Activated CD8-positive, alpha-beta memory T cell treated with anti-CD3 and anti-CD28 coated beads, Interleukin-2, amount 50 U/mL, for 1 hour (primary cell): Measurements from ENCODE around the gene POM121C.
"Not testable (repeated sequence)": the region's sequence is repeated elsewhere in the genome, so short reads cannot be mapped to it uniquely, and the experiment has no call there.

Source experiments
- DNase-seq: peaks from one replicate; pipeline ENCODE4 v3.0.0-alpha.2; 2020; ENCODE audit errors: extremely low read depth

POM121C gene

DNA sequence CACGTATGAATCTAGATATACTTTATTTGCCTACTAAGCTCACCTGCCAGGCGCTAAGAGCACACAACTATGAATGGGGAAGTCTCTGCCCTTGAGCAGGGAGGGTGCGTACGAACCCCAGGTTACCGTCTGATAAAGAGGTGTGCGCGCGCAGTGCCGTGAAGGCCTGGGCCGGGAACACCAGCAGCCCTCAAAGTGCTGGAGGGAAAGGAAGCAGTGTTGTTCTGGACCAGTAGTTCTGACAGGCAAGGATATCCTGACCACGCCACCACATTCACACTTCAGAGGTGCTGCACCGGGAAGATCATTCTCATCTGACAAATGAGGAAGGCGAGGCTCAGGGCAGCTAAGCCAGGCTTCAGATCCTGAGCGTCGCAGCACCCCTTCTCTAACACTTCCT is 62.6 kb downstream of the POM121C start:
- DNase-seq: not testable (repeated sequence)

DNA sequence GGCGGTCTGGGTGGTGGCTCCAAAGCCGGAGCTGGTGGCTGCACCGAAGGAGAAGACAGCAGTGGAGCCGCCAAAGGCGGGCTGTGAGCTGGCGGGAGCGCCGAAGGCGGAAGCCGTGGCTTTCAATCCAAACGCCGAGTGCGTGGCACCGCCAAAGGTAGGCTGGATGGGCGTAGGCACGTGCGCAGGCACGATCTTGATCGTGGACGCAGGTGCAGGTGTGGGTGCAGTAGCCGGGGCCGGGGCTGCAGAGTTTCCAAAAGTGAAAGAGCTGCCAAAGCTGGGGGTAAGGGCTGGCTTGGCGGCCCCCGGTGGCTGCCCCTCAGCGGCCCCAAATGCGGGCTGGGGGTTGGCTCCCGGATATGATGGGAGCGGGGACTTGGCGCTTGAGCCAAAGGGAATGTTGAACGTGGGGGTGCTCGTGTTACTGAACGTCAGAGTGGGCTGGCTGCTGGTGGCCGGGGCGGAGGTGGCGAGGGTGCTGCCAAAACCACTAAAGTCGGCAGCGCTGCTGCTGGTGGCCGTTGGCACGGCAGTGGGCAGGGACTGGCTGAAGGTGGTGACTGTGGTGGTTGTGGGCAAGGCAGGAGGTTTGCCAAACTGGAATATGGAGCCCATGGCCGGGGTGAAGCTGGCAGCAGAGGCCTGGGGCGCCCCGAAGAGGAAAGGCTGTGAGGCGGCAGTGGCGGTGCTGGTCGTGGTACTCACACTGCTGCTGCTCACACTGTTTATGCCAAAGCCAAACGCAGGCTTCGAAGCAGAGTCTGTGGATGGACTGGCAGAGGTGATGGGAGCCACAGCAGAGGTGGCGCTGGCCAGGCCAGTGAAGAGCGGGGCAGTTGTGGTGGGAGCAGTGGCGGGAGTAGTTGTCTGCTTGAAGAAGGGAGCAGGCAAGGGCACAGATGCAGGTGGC is 64.0 kb downstream of the POM121C start:
- not testable (repeated sequence) for DNase-seq

DNA sequence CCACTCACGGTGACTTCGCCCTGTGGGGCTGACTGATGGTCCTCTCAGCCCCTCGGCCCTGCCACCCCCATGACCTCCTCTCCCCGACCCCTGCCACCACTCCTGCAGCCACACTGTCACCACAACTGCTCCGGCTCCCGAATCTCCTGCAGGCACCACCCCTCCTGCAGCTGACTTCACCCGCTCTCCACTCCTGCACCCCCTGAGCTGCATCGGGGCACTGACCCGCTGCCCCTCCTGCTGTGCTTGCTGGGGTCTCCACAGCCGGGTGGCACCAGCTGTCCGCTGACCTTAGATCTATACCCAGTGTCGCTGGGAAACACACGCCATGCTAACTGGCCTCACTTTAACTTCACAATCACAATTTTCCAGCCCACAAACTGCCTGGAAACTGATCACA is 65.9 kb downstream of the POM121C start:
- not testable (repeated sequence) for DNase-seq

DNA sequence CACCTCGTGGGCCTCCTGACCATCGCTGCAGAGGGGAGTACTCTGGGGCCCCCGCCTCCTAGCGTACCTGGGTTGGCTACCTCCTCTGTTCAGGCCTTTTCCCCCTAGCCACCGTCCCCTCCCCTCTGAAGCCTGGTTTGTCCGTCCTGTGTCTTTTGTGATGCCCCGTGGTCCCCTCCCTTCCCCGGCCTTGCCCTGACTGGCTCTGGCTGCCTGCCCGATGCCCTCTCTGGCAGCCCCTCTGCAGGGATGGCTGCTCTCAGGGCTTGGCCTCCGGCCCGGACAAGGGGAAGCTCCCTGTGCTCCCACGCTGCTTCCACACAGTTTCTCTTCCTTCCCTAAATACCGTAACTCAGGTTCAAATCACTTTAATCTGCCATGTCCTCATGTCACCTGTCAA is 66.4 kb downstream of the POM121C start:
- not testable (repeated sequence) for DNase-seq

DNA sequence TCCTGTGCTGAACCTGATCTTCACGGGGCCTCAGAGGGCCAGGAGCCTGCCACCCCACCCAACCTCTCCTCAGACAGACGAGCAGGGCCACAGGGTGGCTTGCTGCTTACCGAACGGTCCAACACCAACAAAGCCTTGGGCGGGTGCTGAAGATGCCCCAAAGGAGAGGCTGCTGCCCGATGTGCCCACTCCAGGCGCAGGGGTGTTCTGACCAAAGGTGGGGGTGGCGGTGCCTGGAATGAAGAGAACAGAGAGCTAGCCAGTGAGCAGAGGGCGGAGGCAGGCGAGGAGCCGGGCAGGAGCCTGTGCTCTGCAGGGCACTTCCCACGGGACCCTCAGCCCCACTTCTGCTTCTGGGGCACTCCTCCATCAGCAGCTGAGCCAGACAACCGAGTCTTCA is 66.9 kb downstream of the POM121C start:
- DNase-seq: not testable (repeated sequence)

DNA sequence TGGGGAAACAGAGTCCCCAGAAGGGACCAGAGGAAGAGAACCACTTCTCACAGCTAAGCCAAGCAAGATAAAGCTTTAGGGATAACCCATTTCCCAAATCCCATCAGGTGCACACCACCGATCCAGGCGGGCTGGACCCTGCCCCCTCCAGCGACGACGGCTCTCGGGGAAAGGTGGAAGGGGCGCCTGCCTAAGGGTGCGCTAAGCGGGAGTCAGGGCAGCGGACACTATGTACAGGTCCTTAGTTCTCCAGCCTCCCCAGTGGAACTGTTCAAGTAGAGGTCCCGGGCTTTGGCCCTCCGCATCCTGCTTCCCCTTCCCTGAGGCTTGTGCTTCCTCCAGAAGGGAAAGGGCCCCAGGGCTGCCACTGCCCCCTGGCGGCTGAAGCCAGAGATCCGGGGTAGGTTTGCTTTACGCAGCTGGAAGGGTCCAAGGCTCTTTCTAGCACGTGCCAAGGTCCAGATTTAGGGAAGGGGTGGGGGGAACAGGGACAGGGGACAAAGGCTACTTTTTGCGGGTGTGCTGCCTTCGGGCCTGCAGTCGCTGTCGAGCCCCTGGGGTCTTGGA is 67.7 kb downstream of the POM121C start:
- not testable (repeated sequence) for DNase-seq

DNA sequence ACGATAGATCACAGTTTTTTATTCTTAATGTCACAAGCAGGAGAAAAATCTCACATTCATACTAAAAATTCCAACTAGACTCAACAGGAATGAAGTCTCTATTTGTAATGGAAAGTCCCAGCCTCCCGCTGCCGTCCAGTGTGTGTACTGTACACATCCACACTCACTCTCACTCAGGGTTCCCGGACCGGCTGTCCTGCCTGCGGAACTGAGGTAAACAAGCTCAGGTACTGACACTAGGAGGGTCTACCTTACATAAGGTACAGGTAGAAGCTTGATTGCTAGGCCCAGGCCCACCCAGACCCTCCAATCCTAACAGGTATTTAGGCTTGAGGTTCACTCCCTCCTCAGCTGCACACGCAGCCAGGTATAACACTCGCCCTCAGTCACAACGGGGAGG is 69.3 kb downstream of the POM121C start:
- DNase-seq: not testable (repeated sequence)

DNA sequence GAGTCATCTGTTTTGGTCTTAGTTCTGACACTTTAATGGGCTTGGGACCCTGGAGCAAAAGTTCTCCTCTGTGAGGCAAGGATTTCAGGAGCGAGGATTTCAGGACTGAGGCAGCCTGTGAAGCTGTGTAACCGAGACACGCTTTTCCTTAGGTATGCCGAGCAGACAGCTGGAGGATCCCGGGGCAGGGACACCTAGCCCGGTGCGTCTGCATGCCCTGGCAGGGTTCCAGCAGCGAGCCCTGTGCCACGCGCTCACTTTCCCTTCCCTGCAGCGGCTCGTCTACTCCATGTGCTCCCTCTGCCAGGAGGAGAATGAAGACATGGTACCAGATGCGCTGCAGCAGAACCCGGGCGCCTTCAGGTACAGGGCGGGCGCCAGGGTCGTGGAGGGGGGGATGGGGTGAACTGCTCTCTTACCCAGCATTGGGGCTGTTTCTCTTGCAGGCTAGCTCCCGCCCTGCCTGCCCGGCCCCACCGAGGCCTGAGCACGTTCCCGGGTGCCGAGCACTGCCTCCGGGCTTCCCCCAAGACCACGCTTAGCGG is 70.2 kb downstream of the POM121C start:
- not testable (repeated sequence) for DNase-seq

DNA sequence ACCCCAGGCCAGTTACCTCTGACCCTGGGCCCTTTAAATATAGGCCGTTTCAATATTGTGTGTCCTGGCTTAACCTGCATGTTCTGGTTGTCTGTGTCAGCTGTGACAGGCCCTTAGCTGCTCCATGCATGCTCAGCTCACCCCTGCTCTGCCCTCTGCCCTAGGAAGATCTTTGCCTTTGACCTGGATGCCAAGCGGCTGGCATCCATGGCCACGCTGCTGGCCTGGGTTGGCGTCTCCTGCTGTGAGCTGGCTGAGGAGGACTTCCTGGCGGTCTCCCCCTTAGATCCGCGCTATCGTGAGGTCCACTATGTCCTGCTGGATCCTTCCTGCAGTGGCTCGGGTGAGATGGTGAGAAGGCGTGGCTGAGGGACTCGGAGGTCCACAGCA is 70.7 kb downstream of the POM121C start:
- DNase-seq: not testable (repeated sequence)

DNA sequence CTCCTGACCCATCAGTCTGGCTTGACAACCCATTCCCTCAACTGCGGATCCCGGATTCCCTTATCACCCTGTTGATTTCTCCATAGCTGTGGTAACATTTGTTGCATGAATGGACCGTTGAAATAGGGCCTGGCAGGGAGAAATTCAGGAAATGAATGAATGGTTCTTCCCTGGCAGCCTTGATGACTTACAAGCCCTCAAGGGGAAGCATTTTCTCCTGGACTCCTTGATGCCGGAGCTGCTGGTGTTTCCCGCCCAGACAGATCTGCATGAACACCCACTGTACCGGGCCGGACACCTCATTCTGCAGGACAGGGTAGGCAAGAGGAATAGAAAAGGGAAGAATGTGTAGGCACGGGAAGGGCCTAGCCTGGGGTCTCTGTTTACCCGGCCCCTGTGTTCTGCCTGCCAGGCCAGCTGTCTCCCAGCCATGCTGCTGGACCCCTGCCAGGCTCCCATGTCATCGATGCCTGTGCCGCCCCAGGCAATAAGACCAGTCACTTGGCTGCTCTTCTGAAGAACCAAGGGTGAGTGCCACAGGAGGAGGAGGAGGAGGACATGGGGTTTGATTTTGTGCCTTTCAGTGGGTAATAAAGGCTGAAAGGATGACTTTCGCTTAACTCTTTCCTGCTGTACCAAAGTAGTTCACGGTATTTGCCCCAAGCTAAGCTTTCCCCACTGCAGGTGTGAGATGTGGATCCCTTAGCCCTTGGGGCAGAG is 71.2 kb downstream of the POM121C start:
- DNase-seq: not testable (repeated sequence)

DNA sequence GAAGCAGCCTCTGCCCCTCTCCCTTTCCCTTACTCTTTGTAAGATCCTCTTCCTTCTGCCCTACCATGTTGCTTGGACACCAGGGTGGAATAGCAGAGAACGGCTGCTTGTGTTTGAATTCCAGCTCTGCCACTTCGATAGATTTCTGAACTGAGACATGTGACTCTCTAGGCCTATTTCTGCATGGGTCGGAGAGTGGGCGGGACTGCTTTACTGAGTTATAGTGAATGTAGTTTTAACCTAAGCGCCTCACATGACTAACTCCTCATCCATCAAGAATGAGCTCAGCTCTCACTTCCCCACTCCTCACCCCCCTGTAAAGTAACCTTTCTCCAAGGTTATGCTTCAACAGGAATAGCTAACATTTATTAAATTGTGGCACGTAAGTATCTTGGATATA is 71.9 kb downstream of the POM121C start:
- not testable (repeated sequence) for DNase-seq

DNA sequence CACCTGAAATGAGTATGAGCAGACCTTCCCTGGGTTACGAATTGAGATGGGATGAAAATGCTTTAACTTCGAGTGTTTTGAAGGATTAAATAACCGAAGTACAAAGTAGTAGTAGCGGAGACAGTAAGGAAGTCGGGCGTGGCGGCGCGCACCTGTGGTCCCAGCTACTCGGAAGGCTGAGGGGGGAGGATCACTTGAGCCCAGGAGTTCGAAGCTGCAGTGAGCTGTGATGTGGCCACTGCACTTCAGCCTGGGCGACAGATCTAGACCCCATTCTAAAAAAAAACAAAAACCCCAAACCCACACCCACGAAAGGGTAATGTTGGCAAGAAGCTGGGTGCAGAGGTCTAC is 75.3 kb downstream of the POM121C start:
- not testable (repeated sequence) for DNase-seq

DNA sequence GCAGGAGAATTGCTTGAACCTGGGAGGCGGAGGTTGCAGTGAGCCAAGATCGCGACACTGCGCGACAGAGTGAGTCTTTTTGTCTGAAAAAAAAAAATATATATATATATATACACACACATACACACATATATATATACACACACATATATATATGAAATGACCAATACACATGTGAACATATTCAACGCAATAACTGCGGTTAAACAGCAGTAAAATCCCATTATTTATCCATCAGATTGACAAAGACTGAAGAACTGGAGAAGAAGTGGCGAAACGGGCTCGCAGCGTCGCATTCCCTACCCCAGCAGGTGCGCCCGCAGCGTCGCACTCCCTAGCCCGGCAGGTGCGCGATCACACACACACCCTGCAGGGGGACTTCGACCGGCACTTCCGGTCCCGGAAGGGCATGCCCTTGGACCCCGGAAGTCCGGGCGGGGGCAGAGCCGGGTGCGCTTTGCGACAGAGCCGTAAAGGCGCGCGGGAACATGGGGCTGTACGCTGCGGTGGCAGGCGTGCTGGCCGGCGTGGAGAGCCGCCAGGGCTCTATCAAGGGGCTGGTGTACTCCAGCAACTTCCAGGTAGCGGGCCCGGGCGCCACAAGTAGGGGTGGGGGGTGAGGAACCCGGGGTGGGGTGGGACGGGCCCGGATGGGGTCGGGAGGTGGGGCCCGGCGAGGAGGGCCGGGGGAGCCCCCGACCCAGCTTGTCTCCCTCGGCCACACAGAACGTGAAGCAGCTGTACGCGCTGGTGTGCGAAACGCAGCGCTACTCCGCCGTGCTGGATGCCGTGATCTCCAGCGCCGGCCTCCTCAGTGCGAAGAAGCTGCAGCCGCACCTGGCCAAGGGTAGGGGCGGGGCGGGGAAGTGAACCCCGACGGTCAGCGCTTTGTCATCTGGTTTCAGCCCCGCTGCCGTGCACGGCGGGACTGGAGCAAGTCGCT is 75.9 kb downstream of the POM121C start:
- DNase-seq: not testable (repeated sequence)

DNA sequence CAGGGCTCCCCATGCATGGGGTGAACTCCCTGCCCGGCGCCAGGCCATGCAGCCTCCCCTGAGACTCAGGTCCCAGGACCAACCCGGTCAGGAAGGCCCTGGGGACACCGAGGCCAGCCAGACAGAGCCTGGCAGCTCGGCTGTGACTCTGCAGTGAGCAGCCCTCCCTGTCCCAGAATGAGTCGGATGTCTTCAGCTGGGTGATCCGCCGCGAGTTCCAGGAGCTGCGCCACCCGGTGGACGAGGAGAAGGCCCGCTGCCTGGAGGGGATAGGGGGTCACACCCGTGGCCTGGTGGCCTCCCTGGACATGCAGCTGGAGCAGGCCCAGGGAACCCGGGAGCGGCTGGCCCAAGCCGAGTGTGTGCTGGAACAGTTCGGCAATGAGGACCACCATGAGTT is 81.4 kb downstream of the POM121C start:
- not testable (repeated sequence) for DNase-seq

DNA sequence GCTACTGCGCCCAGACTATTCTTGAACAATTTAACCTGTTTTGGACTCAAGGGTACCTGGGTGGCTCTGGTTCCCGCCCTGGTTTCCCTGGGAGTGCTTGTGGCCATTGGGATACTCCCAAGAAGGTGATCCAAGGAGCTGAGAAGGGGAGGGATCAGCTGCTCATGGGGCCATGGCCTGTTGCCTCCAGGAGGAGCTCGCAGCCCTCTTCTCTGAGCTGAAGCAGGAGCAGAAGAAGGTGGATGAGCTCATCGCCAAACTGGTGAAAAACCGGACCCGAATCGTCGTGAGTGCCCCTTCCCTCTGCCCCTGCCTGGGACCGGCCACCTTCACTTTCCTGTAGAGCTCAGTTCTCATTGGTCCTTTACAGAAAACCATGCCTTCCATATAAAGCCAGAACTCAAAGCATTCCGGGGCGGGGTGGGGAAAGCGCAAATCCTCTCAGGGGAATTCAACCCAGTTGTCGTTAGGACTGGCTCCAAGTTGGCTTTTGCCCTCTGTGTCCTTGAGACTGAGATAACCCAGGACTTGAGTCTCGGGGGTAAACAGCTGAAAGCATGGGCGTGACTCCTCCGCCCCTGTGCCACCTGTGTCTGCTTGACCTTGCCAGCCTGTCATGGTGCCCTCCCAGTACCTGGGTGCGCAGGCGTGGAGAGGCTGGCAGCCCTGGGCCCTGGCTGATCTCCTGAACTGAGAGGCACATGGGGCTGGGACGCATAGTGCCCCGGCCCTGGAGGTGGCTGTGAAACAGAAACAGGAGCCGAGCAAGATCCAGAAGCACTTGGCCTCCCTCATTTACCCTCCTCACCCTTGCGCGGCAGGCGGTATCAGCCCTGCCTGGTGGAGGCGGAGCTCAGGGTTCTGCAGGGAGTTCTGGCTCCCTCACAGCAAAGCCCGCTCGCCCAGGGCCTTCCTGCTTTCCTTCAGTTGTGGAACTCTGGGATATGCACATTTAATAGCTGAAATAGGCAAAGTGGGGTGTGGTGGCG is 82.3 kb downstream of the POM121C start:
- DNase-seq: not testable (repeated sequence)

DNA sequence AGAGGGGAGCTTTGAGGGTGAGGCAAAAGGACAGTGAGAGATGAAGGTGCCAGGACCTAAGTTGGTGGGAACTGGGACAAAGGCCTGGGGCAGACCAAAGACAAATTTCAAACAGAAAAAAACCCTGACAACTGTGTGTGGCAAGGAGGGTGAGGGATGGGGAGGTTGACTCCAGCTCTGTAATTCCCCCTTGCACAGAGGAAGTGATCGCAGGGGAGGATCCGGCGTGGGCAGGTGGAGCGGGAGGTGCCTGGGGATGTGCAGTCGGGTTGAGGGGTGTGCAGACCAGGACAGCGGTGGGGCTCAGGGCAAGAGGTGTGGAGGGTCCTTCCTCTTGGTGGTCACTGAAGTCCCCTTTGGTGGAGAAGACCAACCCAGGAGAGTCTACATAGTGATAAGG is 85.5 kb downstream of the POM121C start:
- DNase-seq: not testable (repeated sequence)

DNA sequence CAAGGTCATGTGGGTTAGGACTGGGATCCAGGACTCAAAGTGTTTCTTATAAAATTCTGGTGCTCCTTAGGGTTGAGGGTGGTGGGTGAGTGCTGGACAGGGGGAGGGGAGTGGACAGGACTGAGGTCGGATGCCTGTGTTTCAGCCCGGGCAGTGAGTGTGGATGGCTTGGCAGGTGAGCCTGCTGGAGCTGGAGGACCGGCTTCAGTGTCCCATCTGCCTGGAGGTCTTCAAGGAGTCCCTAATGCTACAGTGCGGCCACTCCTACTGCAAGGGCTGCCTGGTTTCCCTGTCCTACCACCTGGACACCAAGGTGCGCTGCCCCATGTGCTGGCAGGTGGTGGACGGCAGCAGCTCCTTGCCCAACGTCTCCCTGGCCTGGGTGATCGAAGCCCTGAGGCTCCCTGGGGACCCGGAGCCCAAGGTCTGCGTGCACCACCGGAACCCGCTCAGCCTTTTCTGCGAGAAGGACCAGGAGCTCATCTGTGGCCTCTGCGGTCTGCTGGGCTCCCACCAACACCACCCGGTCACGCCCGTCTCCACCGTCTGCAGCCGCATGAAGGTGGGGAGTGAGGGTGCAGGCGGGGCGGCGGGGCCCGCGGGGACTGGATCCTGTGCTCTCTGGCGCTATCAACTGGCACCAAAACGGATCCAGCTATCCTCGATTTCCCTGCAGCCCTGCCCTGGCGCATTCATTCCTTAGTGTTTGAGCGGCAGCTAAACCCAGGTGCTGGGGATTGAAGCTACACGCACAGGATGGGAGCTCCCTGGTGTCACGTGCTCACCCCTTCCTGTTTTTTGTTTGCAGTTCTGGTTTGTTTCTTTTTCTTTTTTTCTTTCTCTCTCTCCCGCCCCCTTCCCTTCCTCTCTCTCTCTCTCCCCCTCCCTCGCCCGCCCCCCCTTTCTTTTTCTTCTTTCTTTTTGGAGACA is 87.1 kb downstream of the POM121C start:
- not testable (repeated sequence) for DNase-seq

DNA sequence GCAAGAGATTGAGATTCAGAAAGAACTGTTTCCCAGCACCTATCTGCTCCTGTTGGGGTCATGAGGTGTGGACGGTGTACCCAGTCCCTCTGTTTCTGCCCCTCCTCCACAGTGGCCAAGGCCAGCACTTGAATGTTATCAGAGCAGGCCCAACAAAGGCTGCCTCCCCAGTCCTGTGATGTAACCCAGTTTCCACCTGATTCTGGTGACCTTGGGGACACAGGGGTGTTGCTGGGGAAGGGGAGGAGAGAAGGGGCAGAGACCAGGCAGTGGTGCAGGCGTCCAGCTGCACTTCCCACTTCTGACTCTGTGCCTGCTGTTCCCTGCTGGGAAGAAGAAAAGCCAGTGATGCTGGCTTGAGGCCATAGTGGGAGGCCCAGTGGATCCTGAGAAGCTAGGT is 88.2 kb downstream of the POM121C start:
- DNase-seq: not testable (repeated sequence)

DNA sequence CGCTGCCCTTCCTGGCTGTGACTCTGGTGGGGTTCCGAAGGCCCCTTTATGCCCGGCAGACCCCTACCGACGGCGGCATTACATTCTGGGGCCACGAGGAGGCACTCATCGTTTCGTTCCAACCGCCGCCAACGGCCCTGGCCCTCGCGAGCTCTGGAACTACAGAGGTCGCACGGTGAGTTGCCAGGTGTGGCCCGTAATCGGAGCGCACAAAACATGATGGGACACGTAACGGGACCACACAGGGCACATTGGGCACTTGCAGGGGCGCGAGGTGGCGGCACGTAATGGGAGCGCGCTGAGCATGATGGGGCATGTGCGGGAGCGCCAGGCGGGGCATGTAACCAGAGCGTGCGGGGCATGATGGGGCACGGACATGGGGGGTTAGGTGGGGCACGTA is 90.8 kb downstream of the POM121C start, which contains the start of gene TRIM73:
TRIM73 (plus strand) TSS at position 301 of the 400 bp plus-strand sequence. CDS start 3,305 bp downstream, outside the sequence.
- DNase-seq: not testable (repeated sequence)
